Measurements from ENCODE around the gene LPP.

DNA sequence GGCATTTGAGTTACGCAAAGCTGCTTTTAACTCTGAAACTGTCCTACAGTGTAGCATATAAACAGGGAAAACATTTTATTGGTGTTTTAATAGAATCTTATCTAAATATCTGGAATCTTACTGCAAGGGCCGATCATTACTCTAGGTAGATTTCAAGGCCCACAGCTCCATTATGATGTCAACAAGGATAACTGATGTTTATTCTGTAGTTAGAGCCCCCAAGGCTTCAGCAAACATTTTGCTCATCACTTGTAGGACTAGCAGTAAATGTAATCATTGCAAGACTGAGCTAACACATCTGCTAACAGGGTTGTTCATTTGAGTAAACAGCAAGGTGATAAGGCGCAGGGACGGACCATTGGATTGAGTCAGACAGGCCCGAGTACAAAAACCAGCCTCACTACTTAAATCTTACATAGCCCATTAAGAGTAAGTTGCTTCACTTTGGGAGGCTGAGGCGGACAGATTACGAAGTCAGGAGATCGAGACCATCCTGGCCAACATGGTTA, 685.3 kb downstream of the LPP start:
- TF ChIP-seq, protein P1, sequence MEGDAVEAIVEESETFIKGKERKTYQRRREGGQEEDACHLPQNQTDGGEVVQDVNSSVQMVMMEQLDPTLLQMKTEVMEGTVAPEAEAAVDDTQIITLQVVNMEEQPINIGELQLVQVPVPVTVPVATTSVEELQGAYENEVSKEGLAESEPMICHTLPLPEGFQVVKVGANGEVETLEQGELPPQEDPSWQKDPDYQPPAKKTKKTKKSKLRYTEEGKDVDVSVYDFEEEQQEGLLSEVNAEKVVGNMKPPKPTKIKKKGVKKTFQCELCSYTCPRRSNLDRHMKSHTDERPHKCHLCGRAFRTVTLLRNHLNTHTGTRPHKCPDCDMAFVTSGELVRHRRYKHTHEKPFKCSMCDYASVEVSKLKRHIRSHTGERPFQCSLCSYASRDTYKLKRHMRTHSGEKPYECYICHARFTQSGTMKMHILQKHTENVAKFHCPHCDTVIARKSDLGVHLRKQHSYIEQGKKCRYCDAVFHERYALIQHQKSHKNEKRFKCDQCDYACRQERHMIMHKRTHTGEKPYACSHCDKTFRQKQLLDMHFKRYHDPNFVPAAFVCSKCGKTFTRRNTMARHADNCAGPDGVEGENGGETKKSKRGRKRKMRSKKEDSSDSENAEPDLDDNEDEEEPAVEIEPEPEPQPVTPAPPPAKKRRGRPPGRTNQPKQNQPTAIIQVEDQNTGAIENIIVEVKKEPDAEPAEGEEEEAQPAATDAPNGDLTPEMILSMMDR (IDR thresholded peaks at IDR 0.05; ENCODE audit: insufficient read depth, low read depth, low read length): no peak
- no peak for TF ChIP-seq EZH2 (IDR thresholded peaks at IDR 0.05; ENCODE audit: insufficient read depth, low read length)
